ENCODE results near the gene UNC5C.

The UNC5C gene

GRCh38 chr4:95363966-95364365 is 184.8 kb downstream of the UNC5C start:
- Histone ChIP-seq H3K4me3 (ENCODE audit: low read depth, low read length, poor library complexity, severe bottlenecking) (no peak overlapping the region), H2AFZ (ENCODE audit: low read length) (no peak overlapping the region), H3K27ac (ENCODE audit: low read depth, low read length, poor library complexity, severe bottlenecking) (no peak overlapping the region), H3K4me1 (ENCODE audit: insufficient read depth, low read length, severe bottlenecking) (no peaks in the 10 kb centered on the region), H3K79me2 (ENCODE audit: insufficient read depth, low read length) (no peaks in the 10 kb centered on the region), H3K9ac (ENCODE audit: low read length) (no peak overlapping the region), H3F3A (ENCODE audit: insufficient read depth, low read length) (no peaks in the 10 kb centered on the region), H3K27me3 (ENCODE audit: insufficient read depth, low read length) (no peaks in the 10 kb centered on the region), H3K4me2 (ENCODE audit: low read length) (no peak overlapping the region), H3K36me3 (ENCODE audit: insufficient read depth, low read length) (no peaks in the 10 kb centered on the region), H3K9me3 (ENCODE audit: low read length) (no peaks in the 10 kb centered on the region), H4K20me1 (ENCODE audit: insufficient read depth, low read length) (no peaks in the 10 kb centered on the region), H3K9me2 (ENCODE audit: low read depth, low read length) (no peaks in the 10 kb centered on the region)
- no peak for TF ChIP-seq EZH2 (IDR thresholded peaks at IDR 0.05; ENCODE audit: borderline replicate concordance, low read length)
- no peak for TF ChIP-seq CTCF (IDR thresholded peaks at IDR 0.05; ENCODE audit: low read length)

- H3K9ac ChIP-seq (ENCODE audit: low read length) = no peak overlapping the region
- H3K9me2 ChIP-seq (ENCODE audit: low read depth, low read length) = no peaks in the 10 kb centered on the region
- TF ChIP-seq EZH2 (IDR thresholded peaks at IDR 0.05; ENCODE audit: borderline replicate concordance, low read length) = no peak
- TF ChIP-seq CTCF (IDR thresholded peaks at IDR 0.05; ENCODE audit: low read length) = no peak
- H2AFZ ChIP-seq (ENCODE audit: low read length) = no peak overlapping the region
- H3K27ac ChIP-seq (ENCODE audit: low read depth, low read length, poor library complexity, severe bottlenecking) = no peak overlapping the region
- no peak overlapping the region for H3K4me2 ChIP-seq (ENCODE audit: low read length)
- H3K9me3 ChIP-seq (ENCODE audit: low read length) = no peaks in the 10 kb centered on the region
- no peaks in the 10 kb centered on the region for H3K36me3 ChIP-seq (ENCODE audit: insufficient read depth, low read length)
- H3K79me2 ChIP-seq (ENCODE audit: insufficient read depth, low read length) = no peaks in the 10 kb centered on the region
- no peaks in the 10 kb centered on the region for H4K20me1 ChIP-seq (ENCODE audit: insufficient read depth, low read length)
- no peak overlapping the region for H3K4me3 ChIP-seq (ENCODE audit: low read depth, low read length, poor library complexity, severe bottlenecking)
- no peaks in the 10 kb centered on the region for H3K4me1 ChIP-seq (ENCODE audit: insufficient read depth, low read length, severe bottlenecking)
- H3K27me3 ChIP-seq (ENCODE audit: insufficient read depth, low read length) = no peaks in the 10 kb centered on the region
- no peaks in the 10 kb centered on the region for H3F3A ChIP-seq (ENCODE audit: insufficient read depth, low read length)
These were observed 185.2 kb downstream of the UNC5C start for GRCh38 chr4:95363559-95363925.

- no peaks in the 10 kb centered on the region for H3K9me2 ChIP-seq (ENCODE audit: low read depth, low read length)
- H3K4me1 ChIP-seq (ENCODE audit: insufficient read depth, low read length, severe bottlenecking) = no peaks in the 10 kb centered on the region
- H3K27me3 ChIP-seq (ENCODE audit: insufficient read depth, low read length) = no peaks in the 10 kb centered on the region
- H3K4me2 ChIP-seq (ENCODE audit: low read length) = no peak overlapping the region
- no peaks in the 10 kb centered on the region for H3F3A ChIP-seq (ENCODE audit: insufficient read depth, low read length)
- no peaks in the 10 kb centered on the region for H3K36me3 ChIP-seq (ENCODE audit: insufficient read depth, low read length)
- H3K79me2 ChIP-seq (ENCODE audit: insufficient read depth, low read length) = no peaks in the 10 kb centered on the region
- H3K4me3 ChIP-seq (ENCODE audit: low read depth, low read length, poor library complexity, severe bottlenecking) = no peak overlapping the region
- no peak overlapping the region for H3K27ac ChIP-seq (ENCODE audit: low read depth, low read length, poor library complexity, severe bottlenecking)
- H2AFZ ChIP-seq (ENCODE audit: low read length) = no peak overlapping the region
- no peak overlapping the region for H3K9ac ChIP-seq (ENCODE audit: low read length)
- H4K20me1 ChIP-seq (ENCODE audit: insufficient read depth, low read length) = no peaks in the 10 kb centered on the region
- H3K9me3 ChIP-seq (ENCODE audit: low read length) = no peaks in the 10 kb centered on the region
- TF ChIP-seq EZH2 (IDR thresholded peaks at IDR 0.05; ENCODE audit: borderline replicate concordance, low read length) (no peak), CTCF (IDR thresholded peaks at IDR 0.05; ENCODE audit: low read length) (peak; percentile 52)
These were observed 185.7 kb downstream of the UNC5C start for GRCh38 chr4:95362906-95363558.
